Brain microvascular endothelial cell (primary cell): ENCODE measurements around the gene AFF1.

Experiments
- DNase-seq: peaks from one replicate; pipeline ENCODE4 v3.0.0-alpha.2; 2020
- H3K27ac ChIP-seq: fragments of 250-450 bp; sonication (Bioruptor Pico); 2 replicates; pipeline ENCODE4 v1.5.1; 2020; ENCODE audit warnings: mild to moderate bottlenecking, moderate library complexity
- H3K27me3 ChIP-seq: fragments of 250-450 bp; sonication (Bioruptor Pico); replicated peaks from 2 replicates; pipeline ENCODE4 v1.5.1; 2020; ENCODE audit warnings: mild to moderate bottlenecking
- H3K36me3 ChIP-seq: fragments of 250-450 bp; sonication (Bioruptor Pico); replicated peaks from 2 replicates; pipeline ENCODE4 v1.5.1; 2020; ENCODE audit warnings: mild to moderate bottlenecking
- H3K4me3 ChIP-seq: 2 replicates; pipeline ENCODE4 v1.5.1; 2011; ENCODE audit warnings: low read depth, mild to moderate bottlenecking, control low read depth, low read length, moderate library complexity
- in situ Hi-C: cut with HindIII; loops from 2 replicates; pipeline ENCODE4 v1.10.0; 2017; ENCODE audit warnings: low sequenced_read_pairs, low pct_ligation_motif_present
- TF ChIP-seq, protein P1 (sequence below): IDR thresholded peaks from 2 replicates; pipeline ENCODE4 v1.5.1; 2011; ENCODE audit warnings: low read depth, mild to moderate bottlenecking, moderate library complexity, low read length, control low read depth, inconsistent platforms; ENCODE audit errors: missing control alignments

The AFF1 gene

DNA sequence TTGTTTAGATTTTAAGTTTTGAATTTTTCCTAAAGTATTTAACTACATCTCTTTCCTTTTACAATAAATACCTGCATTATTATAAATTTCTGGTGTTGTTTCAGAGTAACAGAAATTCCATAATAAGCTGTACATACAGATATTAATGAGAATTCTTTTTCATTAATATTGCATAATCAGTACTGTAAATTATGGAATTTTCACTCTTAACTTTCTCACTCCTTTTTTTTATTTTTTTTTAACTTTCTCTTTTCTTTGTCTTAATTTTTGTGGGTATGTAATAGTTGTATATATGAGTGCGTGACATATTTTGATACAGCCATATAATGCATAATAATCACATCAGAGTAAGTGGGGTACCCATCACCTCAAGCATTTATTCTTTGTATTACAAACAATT lies 175.1 kb downstream of the AFF1 start:
- H3K36me3 ChIP-seq: peaks cover 4% of the 10 kb centered on the region
- DNase-seq: no peak
- no peak overlapping the region for H3K27ac ChIP-seq
- in situ Hi-C loops: loop anchor here (25.0 kb wide), 1 partner anchor 173 kb away; the partner anchor contains the start of gene AFF1
- TF ChIP-seq, protein P1, sequence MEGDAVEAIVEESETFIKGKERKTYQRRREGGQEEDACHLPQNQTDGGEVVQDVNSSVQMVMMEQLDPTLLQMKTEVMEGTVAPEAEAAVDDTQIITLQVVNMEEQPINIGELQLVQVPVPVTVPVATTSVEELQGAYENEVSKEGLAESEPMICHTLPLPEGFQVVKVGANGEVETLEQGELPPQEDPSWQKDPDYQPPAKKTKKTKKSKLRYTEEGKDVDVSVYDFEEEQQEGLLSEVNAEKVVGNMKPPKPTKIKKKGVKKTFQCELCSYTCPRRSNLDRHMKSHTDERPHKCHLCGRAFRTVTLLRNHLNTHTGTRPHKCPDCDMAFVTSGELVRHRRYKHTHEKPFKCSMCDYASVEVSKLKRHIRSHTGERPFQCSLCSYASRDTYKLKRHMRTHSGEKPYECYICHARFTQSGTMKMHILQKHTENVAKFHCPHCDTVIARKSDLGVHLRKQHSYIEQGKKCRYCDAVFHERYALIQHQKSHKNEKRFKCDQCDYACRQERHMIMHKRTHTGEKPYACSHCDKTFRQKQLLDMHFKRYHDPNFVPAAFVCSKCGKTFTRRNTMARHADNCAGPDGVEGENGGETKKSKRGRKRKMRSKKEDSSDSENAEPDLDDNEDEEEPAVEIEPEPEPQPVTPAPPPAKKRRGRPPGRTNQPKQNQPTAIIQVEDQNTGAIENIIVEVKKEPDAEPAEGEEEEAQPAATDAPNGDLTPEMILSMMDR: no peak
- no peaks in the 10 kb centered on the region for H3K27me3 ChIP-seq
- H3K4me3 ChIP-seq: no peak overlapping the region

DNA sequence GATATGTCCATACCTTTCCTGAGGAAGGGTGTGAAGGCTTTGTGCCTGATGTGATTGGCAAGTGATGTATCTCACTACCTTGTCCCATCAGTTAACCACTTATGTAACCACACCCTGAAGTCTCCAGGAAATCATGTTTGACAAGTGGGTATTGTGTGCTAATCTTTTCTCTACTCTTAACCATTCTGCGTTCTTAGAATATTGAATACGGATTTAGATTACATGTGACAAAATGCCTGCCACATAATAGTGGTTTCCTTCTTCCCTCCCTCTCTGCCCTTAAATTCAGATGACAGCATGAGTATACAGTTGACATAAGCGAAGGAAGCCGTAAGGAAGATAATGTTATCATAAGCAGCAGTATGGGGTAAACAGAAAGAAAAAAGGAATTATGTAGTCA lies 177.3 kb downstream of the AFF1 start:
- no peak overlapping the region for H3K4me3 ChIP-seq
- H3K27me3 ChIP-seq: no peaks in the 10 kb centered on the region
- in situ Hi-C loops: loop anchor here (25.0 kb wide), 1 partner anchor 175 kb away; the partner anchor contains the start of gene AFF1
- peaks cover 11% of the 10 kb centered on the region for H3K36me3 ChIP-seq
- TF ChIP-seq, protein P1: no peak
- no peak overlapping the region for H3K27ac ChIP-seq
- no peak for DNase-seq

DNA sequence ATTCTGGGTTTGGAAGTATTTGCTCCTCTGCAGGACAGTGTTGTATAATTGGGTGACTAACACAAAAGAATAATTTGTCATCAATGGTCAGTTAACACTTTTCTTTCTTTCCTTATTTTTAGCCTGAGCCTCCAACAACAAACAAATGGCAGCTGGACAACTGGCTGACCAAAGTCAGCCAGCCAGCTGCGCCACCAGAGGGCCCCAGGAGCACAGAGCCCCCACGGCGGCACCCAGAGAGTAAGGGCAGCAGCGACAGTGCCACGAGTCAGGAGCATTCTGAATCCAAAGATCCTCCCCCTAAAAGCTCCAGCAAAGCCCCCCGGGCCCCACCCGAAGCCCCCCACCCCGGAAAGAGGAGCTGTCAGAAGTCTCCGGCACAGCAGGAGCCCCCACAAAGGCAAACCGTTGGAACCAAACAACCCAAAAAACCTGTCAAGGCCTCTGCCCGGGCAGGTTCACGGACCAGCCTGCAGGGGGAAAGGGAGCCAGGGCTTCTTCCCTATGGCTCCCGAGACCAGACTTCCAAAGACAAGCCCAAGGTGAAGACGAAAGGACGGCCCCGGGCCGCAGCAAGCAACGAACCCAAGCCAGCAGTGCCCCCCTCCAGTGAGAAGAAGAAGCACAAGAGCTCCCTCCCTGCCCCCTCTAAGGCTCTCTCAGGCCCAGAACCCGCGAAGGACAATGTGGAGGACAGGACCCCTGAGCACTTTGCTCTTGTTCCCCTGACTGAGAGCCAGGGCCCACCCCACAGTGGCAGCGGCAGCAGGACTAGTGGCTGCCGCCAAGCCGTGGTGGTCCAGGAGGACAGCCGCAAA lies 179.6 kb downstream of the AFF1 start:
- TF ChIP-seq, protein P1: peak; percentile 32
- Histone ChIP-seq H3K27ac (no peak overlapping the region), H3K4me3 (no peak overlapping the region), H3K36me3 (peaks cover 12% of the 10 kb centered on the region), H3K27me3 (no peaks in the 10 kb centered on the region)
- in situ Hi-C loops: loop anchor here (25.0 kb wide), 1 partner anchor 177 kb away; the partner anchor contains the start of gene AFF1
- no peak for DNase-seq

DNA sequence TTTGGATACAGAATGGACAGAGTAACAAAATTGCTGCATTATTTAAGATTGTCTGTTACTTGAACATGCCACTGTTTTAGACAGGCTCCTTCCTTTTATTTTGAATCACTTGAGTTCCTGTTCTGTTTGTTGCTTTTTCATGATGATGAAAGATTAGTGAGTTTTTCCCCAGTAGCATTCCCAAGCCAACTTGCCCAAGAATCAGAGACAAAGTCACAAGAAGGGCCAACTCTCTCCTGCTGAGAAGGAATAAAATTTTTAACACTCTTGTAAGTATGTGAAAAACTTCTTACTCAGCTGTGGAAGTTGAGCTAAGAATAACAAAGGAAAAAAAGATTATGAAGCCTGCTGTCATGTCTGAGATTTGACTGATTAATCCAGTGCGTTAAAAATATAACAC lies 181.4 kb downstream of the AFF1 start:
- in situ Hi-C loops: loop anchor here (25.0 kb wide), 1 partner anchor 179 kb away; the partner anchor contains the start of gene AFF1
- peaks cover 12% of the 10 kb centered on the region for H3K36me3 ChIP-seq
- TF ChIP-seq, protein P1: no peak
- no peaks in the 10 kb centered on the region for H3K27me3 ChIP-seq
- no peak for DNase-seq
- no peak overlapping the region for H3K27ac ChIP-seq
- H3K4me3 ChIP-seq: no peak overlapping the region

DNA sequence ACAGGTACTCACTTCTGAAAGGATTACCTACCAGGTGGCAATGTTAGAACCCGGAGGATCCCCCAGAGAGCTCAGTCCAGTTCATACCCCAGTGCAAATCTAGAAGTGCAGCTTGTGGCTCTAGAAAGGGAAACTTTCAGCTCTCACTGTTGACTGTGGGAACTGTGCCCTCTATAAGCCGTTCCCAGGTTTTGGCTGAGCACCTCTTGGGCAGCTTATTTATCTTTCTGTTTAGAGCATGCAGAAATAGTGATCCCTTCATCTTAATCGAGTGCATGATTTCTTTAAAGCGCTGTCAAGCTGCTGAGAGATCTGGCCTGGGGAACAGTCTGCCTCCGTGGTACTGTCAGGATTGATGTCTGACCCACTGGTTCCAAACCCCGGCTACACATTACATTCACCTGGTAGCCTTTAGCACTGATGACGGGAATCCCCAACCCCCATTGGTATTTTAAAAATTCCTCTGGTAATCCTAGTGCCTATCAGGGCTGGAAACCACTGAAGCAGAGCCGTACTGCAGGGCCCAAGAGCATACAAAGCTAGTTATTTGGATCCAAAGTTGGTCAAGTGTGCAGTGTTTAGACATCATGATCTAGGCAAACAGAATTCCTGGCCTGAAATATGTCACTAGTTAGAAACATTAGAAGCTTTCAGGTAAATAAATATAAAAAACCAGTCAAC lies 182.4 kb downstream of the AFF1 start:
- peaks cover 12% of the 10 kb centered on the region for H3K36me3 ChIP-seq
- no peaks in the 10 kb centered on the region for H3K27me3 ChIP-seq

More for the DNA sequence above, 182.4 kb downstream of the AFF1 start:
- TF ChIP-seq, protein P1: no peak
- H3K27ac ChIP-seq: no peak overlapping the region
- in situ Hi-C loops: loop anchor here (25.0 kb wide), 1 partner anchor 180 kb away; the partner anchor contains the start of gene AFF1
- no peak overlapping the region for H3K4me3 ChIP-seq
- DNase-seq: no peak
